ENCODE measurements around the gene MGARP.

Gene MGARP

GRCh38 chr4:139278912-139279759 lies 889 bp downstream of the MGARP start:
- ATAC-seq (ENCODE audit: insufficient read depth, low read depth): no peak
- Histone ChIP-seq H3K79me2 (ENCODE audit: insufficient read depth, low read length) (no peaks in the 10 kb centered on the region), H3K36me3 (ENCODE audit: insufficient read depth, low read length) (no peaks in the 10 kb centered on the region), H3K9ac (ENCODE audit: low read depth, low read length) (no peak overlapping the region), H3K4me3 (ENCODE audit: low read depth in 1 of 2, low read length in 2 of 2) (no peak overlapping the region), H3K9me3 (ENCODE audit: insufficient read depth, low read length, severe bottlenecking) (no peaks in the 10 kb centered on the region), H2AFZ (ENCODE audit: low read depth, low read length) (no peak overlapping the region), H3K27ac (ENCODE audit: low read length) (no peak overlapping the region), H4K20me1 (ENCODE audit: insufficient read depth, low read length) (no peaks in the 10 kb centered on the region), H3K4me2 (ENCODE audit: insufficient read depth, low read length) (no peak overlapping the region), H3K27me3 (ENCODE audit: insufficient read depth, low read length, poor library complexity) (no peaks in the 10 kb centered on the region), H3K4me1 (ENCODE audit: insufficient read depth, low read length) (no peaks in the 10 kb centered on the region)
- no peak for DNase-seq
- TF ChIP-seq CTCF (IDR thresholded peaks at IDR 0.05; ENCODE audit: borderline replicate concordance, extremely low read depth, low read length, poor library complexity, severe bottlenecking): no peak
- TF ChIP-seq EZH2 (IDR thresholded peaks at IDR 0.05; ENCODE audit: borderline replicate concordance, low read depth, low read length, severe bottlenecking): no peak

DNA sequence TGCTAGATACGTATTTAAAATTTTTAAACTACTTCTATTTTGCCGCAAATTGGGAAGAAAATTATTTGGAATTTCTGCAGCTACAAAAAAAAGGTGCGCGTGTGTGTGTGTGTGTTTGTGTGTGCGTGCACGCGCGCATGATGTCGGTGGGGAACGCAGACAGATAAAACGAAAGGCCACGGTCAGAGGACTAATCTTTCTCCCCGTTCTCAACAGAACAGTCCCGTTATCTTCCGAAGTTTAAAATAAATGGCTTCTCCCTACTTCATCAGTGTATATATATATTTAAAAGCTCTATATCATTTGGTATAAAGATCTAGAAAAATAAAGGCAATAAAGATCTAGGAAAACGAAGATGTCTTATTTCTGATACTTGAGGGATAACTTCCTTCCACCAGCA lies 1.5 kb downstream of the MGARP start:
- Histone ChIP-seq H3K4me2 (ENCODE audit: insufficient read depth, low read length) (no peak overlapping the region), H3K79me2 (ENCODE audit: insufficient read depth, low read length) (no peaks in the 10 kb centered on the region), H3K9me3 (ENCODE audit: insufficient read depth, low read length, severe bottlenecking) (no peaks in the 10 kb centered on the region), H3K4me1 (ENCODE audit: insufficient read depth, low read length) (no peaks in the 10 kb centered on the region), H2AFZ (ENCODE audit: low read depth, low read length) (no peak overlapping the region), H4K20me1 (ENCODE audit: insufficient read depth, low read length) (no peaks in the 10 kb centered on the region), H3K36me3 (ENCODE audit: insufficient read depth, low read length) (no peaks in the 10 kb centered on the region), H3K9ac (ENCODE audit: low read depth, low read length) (no peak overlapping the region), H3K27ac (ENCODE audit: low read length) (no peak overlapping the region), H3K27me3 (ENCODE audit: insufficient read depth, low read length, poor library complexity) (no peaks in the 10 kb centered on the region), H3K4me3 (ENCODE audit: low read depth in 1 of 2, low read length in 2 of 2) (no peak overlapping the region)
- TF ChIP-seq CTCF (IDR thresholded peaks at IDR 0.05; ENCODE audit: borderline replicate concordance, extremely low read depth, low read length, poor library complexity, severe bottlenecking): no peak
- no peak for TF ChIP-seq EZH2 (IDR thresholded peaks at IDR 0.05; ENCODE audit: borderline replicate concordance, low read depth, low read length, severe bottlenecking)
- DNase-seq (no peak), ATAC-seq (ENCODE audit: insufficient read depth, low read depth) (no peak)

DNA sequence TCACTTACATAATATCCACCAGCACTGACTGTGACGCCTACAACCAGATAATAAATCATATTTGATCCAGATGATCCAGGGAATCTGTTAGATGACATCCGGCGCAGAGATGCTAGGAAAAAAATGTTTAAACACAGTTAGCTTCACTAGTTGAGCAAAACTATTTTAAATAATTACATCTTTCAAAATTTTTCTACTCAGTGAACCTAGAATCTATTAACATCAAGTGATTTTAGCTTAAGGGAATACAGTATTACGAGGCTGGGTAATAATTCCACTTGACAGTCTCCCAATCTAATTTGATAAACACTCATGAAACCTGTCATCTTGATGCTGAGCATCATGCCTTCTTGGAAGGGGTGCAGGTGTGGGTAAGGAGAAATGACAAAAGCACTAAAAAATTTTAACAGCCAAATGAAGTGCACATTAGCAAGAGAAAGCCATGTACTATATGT lies 4.7 kb downstream of the MGARP start:
- Histone ChIP-seq H3K9me3 (ENCODE audit: insufficient read depth, low read length, severe bottlenecking) (no peaks in the 10 kb centered on the region), H3K36me3 (ENCODE audit: insufficient read depth, low read length) (no peaks in the 10 kb centered on the region), H2AFZ (ENCODE audit: low read depth, low read length) (no peak overlapping the region), H3K4me3 (ENCODE audit: low read depth in 1 of 2, low read length in 2 of 2) (no peak overlapping the region), H3K27me3 (ENCODE audit: insufficient read depth, low read length, poor library complexity) (no peaks in the 10 kb centered on the region), H3K79me2 (ENCODE audit: insufficient read depth, low read length) (no peaks in the 10 kb centered on the region), H4K20me1 (ENCODE audit: insufficient read depth, low read length) (no peaks in the 10 kb centered on the region), H3K4me2 (ENCODE audit: insufficient read depth, low read length) (no peak overlapping the region), H3K27ac (ENCODE audit: low read length) (no peak overlapping the region), H3K9ac (ENCODE audit: low read depth, low read length) (no peak overlapping the region), H3K4me1 (ENCODE audit: insufficient read depth, low read length) (no peaks in the 10 kb centered on the region)
- DNase-seq: no peak
- TF ChIP-seq CTCF (IDR thresholded peaks at IDR 0.05; ENCODE audit: borderline replicate concordance, extremely low read depth, low read length, poor library complexity, severe bottlenecking): no peak
- TF ChIP-seq EZH2 (IDR thresholded peaks at IDR 0.05; ENCODE audit: borderline replicate concordance, low read depth, low read length, severe bottlenecking): no peak
- no peak for ATAC-seq (ENCODE audit: insufficient read depth, low read depth)
